OCI-LY7 (cell line): ENCODE results near the gene ZNF780B. TPM values are rescaled to one million over a fixed set of nuclear protein-coding genes. Genes with fewer than 3 reads are reported as not detected.

Experiments
- BruUV-seq: library from RNA; stranded (reverse); fragments of 400-500 nt; replicated peaks from 2 replicates; lab custom pipeline; 2021; lab: Mats Ljungman, UMichigan
- CTCF ChIA-PET: fragments of 300-600 bp; sonication (Branson Sonifier 250); formaldehyde crosslinking; loops from one replicate; lab custom pipeline; 2022; ENCODE audit warnings: antibody characterized with exemption; ENCODE audit not compliant: unreplicated experiment; lab: Charles Lee
- POLR2A ChIA-PET: fragments of 300-600 bp; sonication (Branson Sonifier 250); formaldehyde crosslinking; loops from one replicate; lab custom pipeline; 2022; ENCODE audit warnings: antibody characterized with exemption; lab: Charles Lee
- DNase-seq: peaks from one replicate; pipeline ENCODE4 v3.0.0-alpha.2; 2015; ENCODE audit warnings: low spot score
- H2AFZ ChIP-seq: fragments of 200-600 bp; sonication (generic), shearing (Covaris generic); 2 replicates; pipeline ENCODE4 v1.6.1; 2014; ENCODE audit warnings: mild to moderate bottlenecking, antibody characterized with exemption, low read length, moderate library complexity
- H3K27ac ChIP-seq: fragments of 200-600 bp; sonication (generic); 2 replicates; pipeline ENCODE4 v1.5.1; 2014; ENCODE audit warnings: mixed run types, low read depth, mild to moderate bottlenecking, moderate library complexity, low read length, inconsistent platforms; ENCODE audit not compliant: poor library complexity, severe bottlenecking
- H3K36me3 ChIP-seq: fragments of 200-600 bp; sonication (generic); 2 replicates; pipeline ENCODE4 v1.6.1; 2014; ENCODE audit warnings: mild to moderate bottlenecking, antibody characterized with exemption, low read length, moderate library complexity, mixed read lengths; ENCODE audit not compliant: insufficient read depth
- H3K4me1 ChIP-seq: fragments of 200-600 bp; sonication (generic); 2 replicates; pipeline ENCODE4 v1.5.1; 2014; ENCODE audit warnings: mild to moderate bottlenecking, low read length; ENCODE audit not compliant: insufficient read depth, poor library complexity, severe bottlenecking
- H3K4me2 ChIP-seq: fragments of 200-600 bp; sonication (generic); 2 replicates; pipeline ENCODE4 v1.6.1; 2014; ENCODE audit warnings: mild to moderate bottlenecking, low read length
- H3K4me3 ChIP-seq: fragments of 200-600 bp; sonication (generic); 2 replicates; pipeline ENCODE4 v1.5.1; 2014; ENCODE audit warnings: mild to moderate bottlenecking, low read depth, low read length; ENCODE audit not compliant: poor library complexity, severe bottlenecking
- H3K79me2 ChIP-seq: fragments of 200-600 bp; sonication (generic); 2 replicates; pipeline ENCODE4 v1.6.1; 2016; ENCODE audit warnings: low read depth, mild to moderate bottlenecking, low read length, moderate library complexity, mixed read lengths; ENCODE audit not compliant: insufficient read depth
- H3K9me2 ChIP-seq: fragments of 200-600 bp; sonication (generic); 2 replicates; pipeline ENCODE4 v1.6.1; 2016; ENCODE audit warnings: mild to moderate bottlenecking, low read length, mixed read lengths; ENCODE audit not compliant: insufficient read depth
- H3K9me3 ChIP-seq: fragments of 200-600 bp; sonication (generic); 2 replicates; pipeline ENCODE4 v1.6.1; 2014; ENCODE audit warnings: mild to moderate bottlenecking, mixed run types, low read length, mixed read lengths
- H4K20me1 ChIP-seq: fragments of 200-600 bp; sonication (generic); 2 replicates; pipeline ENCODE4 v1.6.1; 2014; ENCODE audit warnings: mild to moderate bottlenecking, antibody characterized with exemption, low read length, moderate library complexity, mixed read lengths; ENCODE audit not compliant: insufficient read depth
- CTCF ChIP-seq: fragments of 200-600 bp; sonication (generic); conservative IDR thresholded peaks from 2 replicates; pipeline ENCODE4 v1.5.1; 2014; ENCODE audit warnings: mild to moderate bottlenecking, antibody characterized with exemption, low read length, moderate library complexity, mixed read lengths
- EZH2phosphoT487 ChIP-seq: fragments of 200-600 bp; sonication (generic); IDR thresholded peaks from 2 replicates; pipeline ENCODE4 v1.6.1; 2018; ENCODE audit warnings: low read depth, borderline replicate concordance, mild to moderate bottlenecking, mixed run types, antibody characterized with exemption, low read length, moderate library complexity, mixed read lengths
- intact Hi-C: fragments of 100-400 bp; cut with micrococcal nuclease; formaldehyde crosslinking; loops from one replicate; pipeline ENCODE4 v1.10.0; 2022; ENCODE audit not compliant: unreplicated experiment
- total RNA-seq, 2 experiments: library from RNA; depleted of rRNA in 1 of 2; stranded (reverse); fragments of >200 nt in 1 of 2; shearing (Covaris generic) in 1 of 2; gene quantifications; 2 replicates each; pipeline ENCODE4 v1.2.3, GENCODE V29; 2014 to 2022

The ZNF780B gene
- total RNA-seq, 2 experiments from 2014 or later, result 27.5 to 27.9 TPM

GRCh38 chr19:40033989-40034560 lies 22.0 kb downstream of the ZNF780B start:
- no peak overlapping the region for H3K27ac ChIP-seq
- ChIA-PET CTCF (no interaction called here), POLR2A (no interaction called here)
- intact Hi-C loops, result no loop called here
- H3K4me2 ChIP-seq, result no peak overlapping the region
- H3K4me3 ChIP-seq, result no peak overlapping the region
- no peaks in the 10 kb centered on the region for H4K20me1 ChIP-seq
- H3K4me1 ChIP-seq, result no peaks in the 10 kb centered on the region
- no TSS peak for BruUV-seq
- H2AFZ ChIP-seq, result no peak overlapping the region
- no peak for DNase-seq
- H3K9me3 ChIP-seq, result peaks cover 46% of the 10 kb centered on the region
- no peaks in the 10 kb centered on the region for H3K9me2 ChIP-seq
- peaks cover 15% of the 10 kb centered on the region for H3K36me3 ChIP-seq
- TF ChIP-seq CTCF (no peak), EZH2phosphoT487 (no peak)
- H3K79me2 ChIP-seq, result no peaks in the 10 kb centered on the region

- Histone ChIP-seq H3K4me3 (no peak overlapping the region), H3K27ac (no peak overlapping the region), H2AFZ (no peak overlapping the region), H3K9me2 (no peaks in the 10 kb centered on the region), H3K9me3 (peaks cover 33% of the 10 kb centered on the region; the same call in 1 of the 2 replicates), H3K36me3 (no peaks in the 10 kb centered on the region), H3K4me1 (no peaks in the 10 kb centered on the region), H4K20me1 (no peaks in the 10 kb centered on the region), H3K79me2 (no peaks in the 10 kb centered on the region), H3K4me2 (no peak overlapping the region)
- no TSS peak for BruUV-seq
- ChIA-PET CTCF (no interaction called here), POLR2A (no interaction called here)
- intact Hi-C loops, result no loop called here
- no peak for TF ChIP-seq CTCF
- TF ChIP-seq EZH2phosphoT487, result no peak
- DNase-seq, result no peak
Observed at GRCh38 chr19:40026597-40026970, 29.4 kb downstream of the ZNF780B start.

- Histone ChIP-seq H3K4me2 (no peak overlapping the region), H3K27ac (no peak overlapping the region), H3K4me1 (no peaks in the 10 kb centered on the region), H4K20me1 (no peaks in the 10 kb centered on the region), H2AFZ (no peak overlapping the region), H3K4me3 (no peak overlapping the region), H3K36me3 (no peaks in the 10 kb centered on the region), H3K9me2 (no peaks in the 10 kb centered on the region), H3K9me3 (peaks cover 32% of the 10 kb centered on the region; the same call in 1 of the 2 replicates), H3K79me2 (no peaks in the 10 kb centered on the region)
- TSS peak; percentile 18 for BruUV-seq
- ChIA-PET POLR2A (no interaction called here), CTCF (no interaction called here)
- intact Hi-C loops, result no loop called here
- no peak for DNase-seq
- TF ChIP-seq CTCF, result no peak
- TF ChIP-seq EZH2phosphoT487, result no peak
Observed at GRCh38 chr19:40025938-40026596, 30.0 kb downstream of the ZNF780B start.
